Spleen (tissue), 11 donors: Measurements from ENCODE around the gene TGFB1I1. TPM values are rescaled to one million over a fixed set of nuclear protein-coding genes. Genes with fewer than 3 reads are reported as not detected.

ENCODE experiments used
- DNase-seq: peaks from one replicate; pipeline ENCODE4 v3.0.0-alpha.2; 2020
- H3K27ac ChIP-seq, 8 donors: fragments of 200-600 bp; sonication (generic) in 7 of 8; 1 replicate in 4 of 8; 2 replicates in 4 of 8; pipeline versions ENCODE4 v1.5.0 to v1.8.0; 2016 to 2021; ENCODE audit warnings: inconsistent platforms in 4 of 8, mild to moderate bottlenecking in 4 of 8, moderate library complexity in 1 of 8
- H3K27me3 ChIP-seq, 7 donors: fragments of 200-600 bp; sonication (generic) in 6 of 7; replicated peaks in 1 of 7; 1 replicate in 4 of 7; 2 replicates in 3 of 7; pipeline versions ENCODE4 v1.5.0 to v1.8.0; 2016 to 2021; ENCODE audit warnings: inconsistent platforms in 3 of 7, mild to moderate bottlenecking in 1 of 7
- H3K36me3 ChIP-seq, 6 donors: fragments of 200-600 bp; sonication (generic) in 5 of 6; 1 replicate in 4 of 6; 2 replicates in 2 of 6; pipeline versions ENCODE4 v1.5.0 to v1.8.0; 2016 to 2021; ENCODE audit warnings: inconsistent platforms in 2 of 6
- H3K4me1 ChIP-seq, 6 donors: fragments of 200-600 bp; sonication (generic) in 5 of 6; 1 replicate in 3 of 6; 2 replicates in 3 of 6; pipeline versions ENCODE4 v1.5.0 to v1.8.0; 2016 to 2021; ENCODE audit warnings: inconsistent platforms in 3 of 6
- H3K4me3 ChIP-seq, 8 donors: fragments of 200-600 bp; sonication (generic) in 7 of 8; 1 replicate in 4 of 8; 2 replicates in 4 of 8; pipeline versions ENCODE4 v1.5.0 to v1.8.0; 2016 to 2021; ENCODE audit warnings: inconsistent platforms in 4 of 8, mild to moderate bottlenecking in 4 of 8, moderate library complexity in 2 of 8
- H3K9me3 ChIP-seq, 8 donors: fragments of 200-600 bp; sonication (generic) in 7 of 8; 1 replicate in 4 of 8; 2 replicates in 4 of 8; pipeline versions ENCODE4 v1.5.0 to v1.8.0; 2016 to 2021; ENCODE audit warnings: inconsistent platforms in 4 of 8
- CTCF ChIP-seq, 11 experiments: fragments of 200-600 bp in 7 of 11; fragments of 450-650 bp in 4 of 11; sonication (generic) in 4 of 11; IDR thresholded peaks in 8 of 11; conservative IDR thresholded peaks in 3 of 11; 1 replicate in 7 of 11; 2 replicates in 4 of 11; pipeline versions ENCODE4 v1.4.0 to v1.8.0; 2016 to 2021; ENCODE audit warnings: antibody characterized with exemption in 11 of 11, inconsistent platforms in 4 of 11, mild to moderate bottlenecking in 1 of 11
- POLR2A ChIP-seq, 3 donors: fragments of 450-650 bp; IDR thresholded peaks; one replicate each; pipeline ENCODE4 v1.5.1; 2017; ENCODE audit warnings: antibody characterized with exemption in 3 of 3, mild to moderate bottlenecking in 1 of 3
- POLR2AphosphoS5 ChIP-seq, 3 donors: sonication (generic); formaldehyde crosslinking; IDR thresholded peaks; one replicate each; pipeline ENCODE4 v1.5.1; 2017; ENCODE audit warnings: antibody characterized with exemption in 3 of 3
- WGBS, 5 donors: extraction: QIAGEN DNeasy Blood & Tissue Kit in 3 of 5; methylation state at CpG; one replicate each; pipeline versions ENCODE4 v1.1.5 to v1.1.7; 2013 to 2018; 5-methylcytosine and 5-hydroxymethylcytosine counted together
- intact Hi-C: fragments of 100-400 bp; cut with DNase I; formaldehyde crosslinking; loops from one replicate; pipeline ENCODE4 v1.15.0; 2023; ENCODE audit warnings: low total_unique reads
- polyA plus RNA-seq, 3 donors: library from polyadenylated mRNA; stranded (reverse); fragments of 200-250 nt; gene quantifications; one replicate each; pipeline ENCODE4 v1.2.1, GENCODE V29; 2013
- total RNA-seq, 7 donors: library from RNA; depleted of rRNA in 3 of 7; stranded (reverse); fragments of >200 nt in 3 of 7; fragmentation: NEBNext Ultra II Directional in 4 of 7; extraction: Animal tissue kit (Norgen Biotek cat#: 25700) in 4 of 7; gene quantifications; one replicate each; pipeline versions ENCODE4 v1.1.0 to v1.2.1, GENCODE V29; 2016 to 2021
- donor health status: healthy with polysubstance abuse.
- donor health status: DM: no; HTN: no; CAD: no; lungs with moderate emphysema.
- donor health status: DM: no; HTN: no; CAD: no.
- donor health status: Bipolar disorder and iron deficiency.
- donor health status: healthy.
- donor health status: DM: no; HTN: no; CAD: no.
- donor health status: DM: yes; HTN: yes; CAD: no.

TGFB1I1 gene
- total and polyA plus RNA-seq, 10 donors = 10.7 to 69.0 (median 27.4) TPM

GRCh38 chr16:31487720-31488467 lies 15.9 kb downstream of the TGFB1I1 start:
- Histone ChIP-seq H3K4me3 (peak overlapping the region; percentile 47 to 79 (median 63)), H3K4me1 (peaks cover 8 to 27% (median 21%) of the 10 kb centered on the region in 6 donors), H3K27me3 (peaks cover 0 to 51% (median 12%) of the 10 kb centered on the region in 7 donors), H3K9me3 (no peaks in the 10 kb centered on the region), H3K27ac (peak overlapping the region in 5 of 8 donors; percentile 11 to 78 (median 57)), H3K36me3 (peaks cover 0 to 31% (median 15%) of the 10 kb centered on the region in 6 donors)
- peak; percentile 93 for DNase-seq
- intact Hi-C loops = loop anchor here (10.0 kb wide), 1 partner anchor 227 kb away; a partner anchor contains a TSS
- WGBS, 5 donors = 0 to 2% (median 2%) methylated on average over 31 to 60 of the region's 60 CpGs
- TF ChIP-seq POLR2AphosphoS5 (IDR thresholded peaks at IDR 0.05) (peak; percentile 55 to 77 (median 63)), CTCF (IDR thresholded peaks at IDR 0.05 in 8 of 11, conservative IDR thresholded peaks at IDR 0.05 in 3 of 11) (no peak)

DNA sequence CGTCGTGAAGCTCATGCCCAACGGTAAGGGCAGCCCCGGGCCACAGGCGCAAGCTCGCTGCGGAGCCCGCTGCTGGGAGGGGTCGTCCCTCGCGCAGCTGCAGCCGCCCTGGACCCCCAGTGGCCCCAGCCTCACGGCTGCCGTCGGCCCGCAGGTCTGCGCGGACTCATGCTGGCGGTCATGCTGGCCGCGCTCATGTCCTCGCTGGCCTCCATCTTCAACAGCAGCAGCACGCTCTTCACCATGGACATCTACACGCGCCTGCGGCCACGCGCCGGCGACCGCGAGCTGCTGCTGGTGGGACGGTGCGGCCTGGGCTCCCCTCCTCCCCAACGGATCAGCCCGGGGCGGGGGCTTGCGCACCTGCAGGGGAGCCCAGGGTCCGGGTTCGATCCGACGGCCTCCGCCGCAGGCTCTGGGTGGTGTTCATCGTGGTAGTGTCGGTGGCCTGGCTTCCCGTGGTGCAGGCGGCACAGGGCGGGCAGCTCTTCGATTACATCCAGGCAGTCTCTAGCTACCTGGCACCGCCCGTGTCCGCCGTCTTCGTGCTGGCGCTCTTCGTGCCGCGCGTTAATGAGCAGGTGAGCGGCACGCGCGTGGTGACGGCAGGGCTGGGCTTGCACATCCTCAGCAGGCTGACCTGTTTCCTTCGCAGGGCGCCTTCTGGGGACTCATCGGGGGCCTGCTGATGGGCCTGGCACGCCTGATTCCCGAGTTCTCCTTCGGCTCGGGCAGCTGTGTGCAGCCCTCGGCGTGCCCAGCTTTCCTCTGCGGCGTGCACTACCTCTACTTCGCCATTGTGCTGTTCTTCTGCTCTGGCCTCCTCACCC lies 16.7 kb downstream of the TGFB1I1 start:
- intact Hi-C loops = loop anchor here (10.0 kb wide), 1 partner anchor 226 kb away; a partner anchor contains a TSS
- Histone ChIP-seq H3K9me3 (no peaks in the 10 kb centered on the region), H3K4me1 (peaks cover 8 to 27% (median 21%) of the 10 kb centered on the region in 6 donors), H3K4me3 (peak overlapping the region in 7 of 8 donors; percentile 49 to 79 (median 63)), H3K27me3 (peaks cover 0 to 46% (median 12%) of the 10 kb centered on the region in 7 donors), H3K27ac (peak overlapping the region in 5 of 8 donors; percentile 11 to 78 (median 57)), H3K36me3 (peaks cover 0 to 39% (median 23%) of the 10 kb centered on the region in 6 donors)
- TF ChIP-seq CTCF (IDR thresholded peaks at IDR 0.05 in 8 of 11, conservative IDR thresholded peaks at IDR 0.05 in 3 of 11) (no peak), POLR2A (IDR thresholded peaks at IDR 0.05) (no peak), POLR2AphosphoS5 (IDR thresholded peaks at IDR 0.05) (peak in 2 of 3 donors; percentile 31 to 38)
- peak; percentile 82 for DNase-seq
- WGBS, 5 donors = 53 to 73% (median 61%) methylated on average over 29 to 77 of the region's 77 CpGs

GRCh38 chr16:31489298-31489564 lies 17.3 kb downstream of the TGFB1I1 start:
- Histone ChIP-seq H3K4me3 (no peak overlapping the region), H3K27me3 (peaks cover 0 to 46% (median 12%) of the 10 kb centered on the region in 7 donors), H3K36me3 (peaks cover 0 to 44% (median 27%) of the 10 kb centered on the region in 6 donors), H3K27ac (no peak overlapping the region), H3K4me1 (peaks cover 8 to 27% (median 21%) of the 10 kb centered on the region in 6 donors), H3K9me3 (no peaks in the 10 kb centered on the region)
- no peak for TF ChIP-seq CTCF (IDR thresholded peaks at IDR 0.05 in 8 of 11, conservative IDR thresholded peaks at IDR 0.05 in 3 of 11)
- no peak for TF ChIP-seq POLR2A (IDR thresholded peaks at IDR 0.05)
- TF ChIP-seq POLR2AphosphoS5 (IDR thresholded peaks at IDR 0.05) = no peak
- DNase-seq = no peak
- intact Hi-C loops = loop anchor here (10.0 kb wide), 1 partner anchor 226 kb away; a partner anchor contains a TSS
- 88 to 99% (median 92%) methylated on average over 7 of the region's 7 CpGs for WGBS, 5 donors
